Nucleus accumbens (tissue), 56 donors: ENCODE results near the gene LRP1-AS.

Experiments used
- DNase-seq, 56 donors: peaks; one replicate each; lab custom pipeline; 2025; lab: John Stamatoyannopoulos, UW

Gene LRP1-AS

GRCh38 chr12:57162553-57163125 lies 15.2 kb upstream of the LRP1-AS start:
- DNase-seq, result no peak

DNA sequence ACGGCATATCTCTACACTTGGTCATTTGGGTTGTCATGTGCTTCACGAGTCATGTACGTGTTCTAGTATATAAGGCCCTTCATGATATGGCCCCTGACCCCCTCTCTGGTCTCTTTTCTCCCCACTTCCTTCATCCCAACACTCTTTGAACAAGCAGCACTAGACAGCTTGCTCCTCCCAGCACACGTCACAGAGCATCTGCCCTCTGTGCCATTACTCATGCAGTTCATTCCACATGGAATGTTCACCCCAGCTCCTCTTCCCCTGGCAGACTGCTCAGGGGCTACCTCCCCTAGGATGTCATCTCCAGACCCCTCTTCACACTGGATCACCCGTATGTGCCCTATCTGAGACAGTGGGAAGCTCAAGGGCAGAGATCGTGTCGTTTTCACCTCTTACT lies 14.1 kb upstream of the LRP1-AS start:
- no peak for DNase-seq

DNA sequence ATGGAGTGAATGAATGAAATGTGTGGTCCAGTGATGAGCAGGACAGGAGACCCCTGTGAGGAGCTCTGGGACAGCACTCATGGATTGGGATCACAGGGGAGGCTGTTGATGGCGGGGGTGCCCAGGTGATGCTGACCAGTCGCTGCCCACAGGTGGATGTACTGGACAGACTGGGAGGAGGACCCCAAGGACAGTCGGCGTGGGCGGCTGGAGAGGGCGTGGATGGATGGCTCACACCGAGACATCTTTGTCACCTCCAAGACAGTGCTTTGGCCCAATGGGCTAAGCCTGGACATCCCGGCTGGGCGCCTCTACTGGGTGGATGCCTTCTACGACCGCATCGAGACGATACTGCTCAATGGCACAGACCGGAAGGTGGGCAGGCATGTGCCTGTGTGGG lies 13.3 kb upstream of the LRP1-AS start:
- no peak for DNase-seq

DNA sequence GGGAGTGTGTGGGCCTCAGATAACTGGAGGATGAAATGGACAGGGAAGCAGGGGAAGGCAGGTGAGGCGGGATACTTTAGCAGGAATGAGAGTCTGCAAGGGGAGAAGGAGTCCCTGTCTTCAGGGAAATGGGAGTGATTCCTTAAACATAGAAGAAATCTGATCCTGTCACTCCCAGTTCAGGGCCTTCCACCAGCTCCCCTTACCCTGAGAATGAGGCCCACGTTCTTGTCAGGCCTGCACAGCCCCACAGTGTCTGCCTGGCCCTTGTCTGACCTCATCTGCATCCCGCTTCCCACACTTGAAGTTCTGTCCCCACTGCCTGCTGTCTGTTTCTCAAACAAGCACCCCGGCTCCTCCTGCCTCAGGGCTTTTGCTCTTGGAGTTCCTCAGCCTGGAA lies 12.6 kb upstream of the LRP1-AS start:
- no peak for DNase-seq

GRCh38 chr12:57159311-57159710 lies 11.9 kb upstream of the LRP1-AS start:
- no peak for DNase-seq

DNA sequence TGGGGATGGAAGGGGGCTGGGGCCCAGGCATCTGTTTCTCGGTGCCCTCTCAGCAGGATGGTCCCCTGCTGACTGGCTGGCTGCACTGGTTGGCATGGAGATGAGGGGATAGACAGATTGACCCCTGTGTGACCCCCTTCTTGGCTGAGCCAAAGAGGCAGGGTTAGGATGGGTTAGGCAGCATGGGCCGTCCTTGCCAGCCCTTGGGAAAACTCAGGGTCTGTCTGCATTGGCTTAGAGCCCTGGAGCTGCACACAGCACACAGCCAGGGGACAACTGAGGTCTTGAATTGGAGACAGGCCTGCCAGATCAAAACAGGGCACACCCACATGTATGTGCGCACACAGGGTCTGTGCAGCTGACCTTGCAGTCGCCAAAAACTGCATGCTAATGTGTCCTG lies 11.2 kb upstream of the LRP1-AS start:
- no peak for DNase-seq

GRCh38 chr12:57158186-57158585 lies 10.8 kb upstream of the LRP1-AS start:
- no peak for DNase-seq

GRCh38 chr12:57157588-57158173 lies 10.3 kb upstream of the LRP1-AS start:
- DNase-seq, result peak in 2 of 56 donors; percentile 8 to 33

GRCh38 chr12:57156701-57157403 lies 9.4 kb upstream of the LRP1-AS start:
- peak in 2 of 56 donors; percentile 24 to 35 for DNase-seq

GRCh38 chr12:57154804-57155434 lies 7.5 kb upstream of the LRP1-AS start:
- no peak for DNase-seq

- no peak for DNase-seq
Measured at GRCh38 chr12:57154076-57154475, 6.7 kb upstream of the LRP1-AS start.

GRCh38 chr12:57153415-57153997 lies 6.1 kb upstream of the LRP1-AS start:
- DNase-seq, result no peak

GRCh38 chr12:57152639-57153038 lies 5.2 kb upstream of the LRP1-AS start:
- DNase-seq, result peak in 4 of 56 donors; percentile 26 to 38 (median 32)

DNA sequence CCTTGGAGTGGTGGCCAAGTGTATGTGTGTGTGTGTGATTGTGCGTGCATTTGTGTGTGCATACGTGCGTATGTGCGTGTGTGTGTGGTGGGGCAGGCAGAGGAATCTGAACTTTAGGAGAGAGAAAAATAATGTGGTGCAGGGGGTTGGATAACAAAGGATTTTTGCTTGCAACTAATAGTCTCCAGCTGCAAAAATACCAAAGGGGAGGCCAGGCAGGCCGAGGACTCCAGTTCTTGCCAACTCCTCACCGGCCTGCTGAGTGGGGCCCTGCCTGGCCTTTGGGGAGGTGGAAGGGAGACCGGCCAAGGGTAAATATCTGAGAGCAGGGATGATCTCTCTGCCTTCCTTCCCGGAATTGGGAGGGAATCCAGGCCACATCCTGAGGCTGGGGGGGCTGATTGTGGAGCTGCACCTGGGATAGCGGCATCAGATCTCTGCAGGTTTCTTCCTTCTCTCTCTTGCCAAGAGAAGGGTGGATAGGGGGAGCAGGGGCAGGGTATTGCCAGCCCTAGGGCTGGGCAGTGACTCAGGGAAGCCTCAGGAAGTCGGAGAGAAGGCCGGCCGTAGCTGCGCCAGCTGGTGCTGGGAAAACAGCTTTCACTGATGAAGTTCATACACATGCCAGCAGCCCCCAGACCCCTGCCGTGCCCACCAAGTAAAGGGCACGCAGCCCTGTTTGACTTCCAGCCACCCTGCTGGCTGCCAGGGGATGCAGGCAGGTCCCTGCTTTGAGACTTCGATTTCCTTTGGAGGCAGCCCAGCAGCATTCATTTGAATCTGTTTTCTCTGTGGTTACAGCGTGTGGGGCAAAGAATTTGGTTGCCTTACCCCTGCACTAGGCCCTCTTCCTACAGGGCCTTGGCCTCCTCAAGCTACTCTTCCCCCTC lies 4.6 kb upstream of the LRP1-AS start:
- DNase-seq, result peak in 11 of 56 donors; percentile 6 to 49 (median 29)

DNA sequence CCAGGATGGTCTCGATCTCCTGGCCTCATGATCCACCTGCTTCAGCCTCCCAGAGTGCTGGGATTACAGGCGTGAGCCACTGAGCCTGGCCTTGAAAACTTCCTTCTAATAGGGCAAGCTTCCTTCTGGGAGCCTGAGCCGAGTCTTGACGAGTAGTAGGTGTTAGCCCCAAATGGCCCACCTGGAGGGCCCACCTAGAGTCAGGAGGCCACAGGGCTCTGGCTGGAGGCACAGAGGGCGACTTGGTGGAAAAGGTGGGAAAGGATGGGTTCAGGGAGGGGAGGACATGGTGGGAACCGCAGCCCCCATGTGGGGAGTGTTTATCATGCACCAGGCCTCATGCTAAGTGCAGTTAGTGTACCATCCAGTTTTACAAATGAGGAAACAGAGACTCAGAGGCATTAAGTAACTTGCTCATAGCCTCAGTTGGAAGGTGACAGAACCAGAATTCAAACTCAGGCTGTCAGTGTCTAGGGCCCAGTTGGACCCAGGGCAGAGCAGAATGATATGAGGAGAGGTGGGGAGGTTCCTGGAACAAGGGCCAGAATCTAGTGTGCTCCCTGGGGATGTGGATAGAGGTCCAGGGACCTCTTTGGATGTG lies 3.1 kb upstream of the LRP1-AS start:
- DNase-seq, result no peak

DNA sequence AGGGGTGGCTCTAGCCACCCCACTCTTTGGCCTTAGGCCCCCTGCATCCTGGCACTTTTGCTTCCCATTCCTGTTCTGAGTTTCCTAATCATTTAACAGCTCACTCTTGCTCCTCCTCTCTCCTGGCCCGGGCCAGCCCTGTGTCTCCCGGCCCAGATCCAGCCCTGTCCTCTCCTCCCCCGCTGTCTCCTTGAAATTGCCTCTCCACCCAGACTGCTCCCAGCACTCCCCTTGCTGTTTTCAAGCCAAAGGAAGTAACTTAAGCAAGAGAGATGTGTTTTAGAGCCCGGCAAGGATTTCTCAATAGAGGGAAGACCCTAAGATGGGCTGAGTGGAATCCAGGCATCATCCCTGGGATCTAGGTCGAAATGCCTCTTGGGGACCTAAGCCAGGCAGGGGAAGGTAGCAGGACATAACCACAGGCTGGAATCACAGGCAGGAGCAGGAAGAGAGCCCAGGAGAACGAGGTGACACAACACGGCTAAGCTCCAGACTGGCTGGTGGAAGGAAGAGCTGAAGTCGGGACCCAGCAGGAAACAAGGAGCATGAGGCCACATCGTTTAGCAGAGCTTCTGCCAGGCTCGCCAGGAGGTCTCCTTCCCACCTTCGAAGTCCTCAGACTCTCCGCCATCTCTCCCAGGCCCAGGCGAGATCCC lies 2.0 kb upstream of the LRP1-AS start:
- no peak for DNase-seq

DNA sequence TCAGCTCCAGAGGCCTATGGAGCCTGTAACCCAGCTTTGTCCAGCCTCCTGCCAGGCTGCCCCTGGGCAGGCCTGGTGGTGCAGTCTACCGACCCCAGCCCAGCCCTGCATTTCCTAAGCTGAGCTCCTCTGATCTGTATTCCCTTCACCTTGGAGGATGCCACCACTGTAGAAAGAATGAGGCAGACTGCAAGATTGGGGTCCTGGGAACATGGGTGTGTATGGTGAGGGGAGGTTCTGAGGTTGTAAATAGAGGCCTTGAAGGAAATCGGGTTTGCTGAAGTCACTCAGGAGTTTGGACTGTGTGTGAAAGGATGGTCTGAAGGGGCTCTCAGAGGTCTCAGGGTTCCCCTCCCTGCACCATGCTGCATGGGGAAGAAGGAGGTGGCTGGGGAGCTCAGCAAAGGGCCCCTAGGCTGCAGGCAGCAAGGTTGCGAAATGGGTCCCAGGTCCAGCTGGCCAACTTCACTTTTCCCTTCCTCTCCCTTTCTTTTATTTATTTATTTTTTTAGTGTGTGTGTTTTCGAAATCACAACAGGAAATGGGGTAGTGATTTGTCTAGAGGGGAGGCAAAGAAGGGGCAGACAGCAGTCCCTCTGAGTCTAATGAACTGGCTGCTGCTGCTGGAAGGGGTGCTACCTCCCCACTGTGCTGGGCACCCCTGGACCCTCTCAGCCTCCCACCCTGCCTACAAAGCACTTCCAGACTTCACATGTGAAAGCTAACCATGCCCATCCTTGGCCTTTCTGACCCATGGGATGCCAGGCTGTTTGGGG lies 1.2 kb upstream of the LRP1-AS start:
- DNase-seq, result peak in 4 of 56 donors; percentile 7 to 47 (median 17)

DNA sequence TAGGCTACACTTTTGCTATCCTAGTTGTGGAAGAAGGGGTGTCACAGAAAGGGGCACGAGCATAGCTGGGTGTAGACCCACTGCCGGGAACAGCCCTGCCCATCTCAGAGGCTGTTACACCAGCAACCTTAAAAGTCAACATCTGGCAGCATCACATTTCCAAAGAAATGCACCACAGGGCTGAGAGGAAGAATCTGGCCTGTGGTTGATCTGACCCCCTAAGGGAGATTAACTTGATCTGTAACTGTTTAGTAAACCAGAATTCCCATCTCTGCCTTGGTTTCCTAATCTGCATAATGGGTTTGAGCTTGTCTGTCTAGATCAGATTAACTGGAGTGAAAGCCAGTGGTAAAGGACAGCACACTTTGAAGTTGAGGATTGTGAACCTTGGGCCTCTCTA lies 1.3 kb downstream of the LRP1-AS start:
- no peak for DNase-seq
